H9 (cell line): ENCODE results near the gene TMEM126A. TPM values are rescaled to one million over a fixed set of nuclear protein-coding genes. Genes with fewer than 3 reads are reported as not detected.

Source experiments
- DNase-seq: peaks from one replicate; pipeline ENCODE4 v3.0.0-alpha.2; 2017
- H2AFZ ChIP-seq: one replicate; pipeline ENCODE4 v1.6.1; 2013; ENCODE audit warnings: mild to moderate bottlenecking, low read length, control low read depth, moderate library complexity
- H2AK5ac ChIP-seq: 2 replicates; pipeline ENCODE4 v1.6.1; 2013; ENCODE audit warnings: low read length, control low read depth, mixed read lengths; ENCODE audit not compliant: insufficient read length
- H2BK120ac ChIP-seq: one replicate; pipeline ENCODE4 v1.6.1; 2013; ENCODE audit warnings: low read depth, mild to moderate bottlenecking, low read length, control low read depth, inconsistent platforms; ENCODE audit not compliant: poor library complexity, severe bottlenecking
- H2BK12ac ChIP-seq: 2 replicates; pipeline ENCODE4 v1.6.1; 2013; ENCODE audit warnings: low read length, control low read depth, mixed read lengths, low read depth; ENCODE audit not compliant: insufficient read length
- H2BK15ac ChIP-seq: 2 replicates; pipeline ENCODE4 v1.6.1; 2013; ENCODE audit warnings: low read depth, low read length, control low read depth
- H2BK20ac ChIP-seq: one replicate; pipeline ENCODE4 v1.6.1; 2013; ENCODE audit warnings: low read depth, mild to moderate bottlenecking, low read length, control low read depth, inconsistent platforms; ENCODE audit not compliant: poor library complexity, severe bottlenecking
- H2BK5ac ChIP-seq: 2 replicates; pipeline ENCODE4 v1.6.1; 2013; ENCODE audit warnings: low read length, control low read depth, mixed read lengths; ENCODE audit not compliant: insufficient read length
- H3K14ac ChIP-seq: 2 replicates; pipeline ENCODE4 v1.6.1; 2013; ENCODE audit warnings: low read length, control low read depth; ENCODE audit not compliant: insufficient read depth
- H3K18ac ChIP-seq: 2 replicates; pipeline ENCODE4 v1.6.1; 2013; ENCODE audit warnings: low read depth, mild to moderate bottlenecking, mixed read lengths, low read length, control low read depth; ENCODE audit not compliant: insufficient read length
- H3K23ac ChIP-seq: 2 replicates; pipeline ENCODE4 v1.6.1; 2013; ENCODE audit warnings: low read length, control low read depth, mixed read lengths, low read depth; ENCODE audit not compliant: insufficient read length
- H3K23me2 ChIP-seq: 2 replicates; pipeline ENCODE4 v1.6.1; 2013; ENCODE audit warnings: low read depth, mild to moderate bottlenecking, mixed read lengths, low read length, control low read depth; ENCODE audit not compliant: insufficient read length, poor library complexity, severe bottlenecking
- H3K27ac ChIP-seq: 2 replicates; pipeline ENCODE4 v1.5.1; 2013; ENCODE audit warnings: low read length, control low read depth, mixed read lengths, low read depth; ENCODE audit not compliant: insufficient read length
- H3K27me3 ChIP-seq: 2 replicates; pipeline ENCODE4 v1.6.1; 2013; ENCODE audit warnings: low read length, control low read depth, inconsistent platforms; ENCODE audit not compliant: insufficient read depth
- H3K4ac ChIP-seq: 2 replicates; pipeline ENCODE4 v1.6.1; 2013; ENCODE audit warnings: low read depth, mild to moderate bottlenecking, control low read depth, inconsistent platforms, low read length, moderate library complexity
- H3K4me1 ChIP-seq: 2 replicates; pipeline ENCODE4 v1.6.1; 2013; ENCODE audit warnings: low read length, control low read depth, inconsistent platforms; ENCODE audit not compliant: insufficient read depth
- H3K4me2 ChIP-seq: 2 replicates; pipeline ENCODE4 v1.6.1; 2013; ENCODE audit warnings: low read length, control low read depth, mixed read lengths; ENCODE audit not compliant: insufficient read length, insufficient read depth
- H3K56ac ChIP-seq: 2 replicates; pipeline ENCODE4 v1.6.1; 2013; ENCODE audit warnings: low read depth, mild to moderate bottlenecking, mixed read lengths, low read length, control low read depth; ENCODE audit not compliant: insufficient read length
- H3K79me1 ChIP-seq: 2 replicates; pipeline ENCODE4 v1.6.1; 2013; ENCODE audit warnings: low read depth, mild to moderate bottlenecking, moderate library complexity, low read length, control low read depth, inconsistent platforms; ENCODE audit not compliant: insufficient read depth, poor library complexity, severe bottlenecking
- H3K79me2 ChIP-seq: 2 replicates; pipeline ENCODE4 v1.6.1; 2013; ENCODE audit warnings: low read length, control low read depth, inconsistent platforms; ENCODE audit not compliant: insufficient read depth
- H3K9ac ChIP-seq: 2 replicates; pipeline ENCODE4 v1.6.1; 2013; ENCODE audit warnings: low read length, control low read depth, mixed read lengths; ENCODE audit not compliant: insufficient read length; ENCODE audit errors: extremely low read depth
- H3K9me3 ChIP-seq: one replicate; pipeline ENCODE4 v1.6.1; 2013; ENCODE audit warnings: low read depth, low read length, inconsistent platforms; ENCODE audit not compliant: control insufficient read depth
- H3T11ph ChIP-seq: one replicate; pipeline ENCODE4 v1.6.1; 2013; ENCODE audit warnings: mild to moderate bottlenecking, low read length, control low read depth, inconsistent platforms
- H4K20me1 ChIP-seq: one replicate; pipeline ENCODE4 v1.6.1; 2013; ENCODE audit not compliant: control insufficient read depth, insufficient read length, insufficient read depth
- H4K5ac ChIP-seq: 2 replicates; pipeline ENCODE4 v1.6.1; 2013; ENCODE audit warnings: low read depth, mild to moderate bottlenecking, mixed read lengths, low read length, control low read depth; ENCODE audit not compliant: insufficient read length
- H4K8ac ChIP-seq: replicated peaks from 2 replicates; pipeline ENCODE4 v1.6.1; 2013; ENCODE audit warnings: low read length, control low read depth, mixed read lengths, low read depth; ENCODE audit not compliant: insufficient read length
- H4K91ac ChIP-seq: 2 replicates; pipeline ENCODE4 v1.6.1; 2013; ENCODE audit warnings: low read depth, mild to moderate bottlenecking, moderate library complexity, mixed read lengths, low read length, control low read depth; ENCODE audit not compliant: insufficient read length
- H3K27ac Mint-ChIP-seq, 3 experiments: 2 replicates in 2 of 3; 3 replicates in 1 of 3; pipeline ENCODE4 v1.8.0; 2020 to 2021; ENCODE audit warnings: mixed read lengths in 3 of 3, mild to moderate bottlenecking in 1 of 3, moderate library complexity in 1 of 3
- H3K27me3 Mint-ChIP-seq: 2 replicates; pipeline ENCODE4 v1.8.0; 2021; ENCODE audit warnings: low read depth, mild to moderate bottlenecking, moderate library complexity, mixed read lengths
- H3K36me3 Mint-ChIP-seq, 3 experiments: 2 replicates in 2 of 3; 3 replicates in 1 of 3; pipeline ENCODE4 v1.8.0; 2020 to 2021; ENCODE audit warnings: low read depth in 3 of 3, mixed read lengths in 3 of 3; ENCODE audit not compliant: insufficient read depth in 1 of 3
- H3K4me1 Mint-ChIP-seq, 2 experiments: 2 replicates each; pipeline ENCODE4 v1.8.0; 2020; ENCODE audit warnings: mixed read lengths in 2 of 2
- H3K4me3 Mint-ChIP-seq, 2 experiments: 2 replicates in 1 of 2; 3 replicates in 1 of 2; pipeline ENCODE4 v1.8.0; 2020 to 2021; ENCODE audit warnings: mild to moderate bottlenecking in 2 of 2, mixed read lengths in 2 of 2, moderate library complexity in 1 of 2
- H3K9me3 Mint-ChIP-seq, 2 experiments: 2 replicates in 1 of 2; 3 replicates in 1 of 2; pipeline ENCODE4 v1.8.0; 2020; ENCODE audit warnings: mild to moderate bottlenecking in 2 of 2, mixed read lengths in 2 of 2, moderate library complexity in 1 of 2
- WGBS: extraction: QIAGEN DNeasy Blood & Tissue Kit; methylation state at CpG from one replicate; pipeline ENCODE4 v1.1.7; 2013; ENCODE audit warnings: missing lambda C conversion rate, low lambda C conversion rate, mixed read lengths; ENCODE audit not compliant: insufficient read length; ENCODE audit errors: extremely low coverage; 5-methylcytosine and 5-hydroxymethylcytosine counted together
- total RNA-seq: library from RNA; stranded (reverse); gene quantifications from 2 replicates; pipeline ENCODE4 v1.2.1, GENCODE V29; 2021
- TF ChIP-seq, protein P1 (sequence below): fragments of 200-600 bp; sonication (generic); conservative IDR thresholded peaks from 3 replicates; pipeline ENCODE4 v1.8.0; 2021; ENCODE audit warnings: antibody characterized with exemption, mild to moderate bottlenecking

TMEM126A gene
- total RNA-seq, 1 experiment from 2014 or later = 28.0 TPM

DNA sequence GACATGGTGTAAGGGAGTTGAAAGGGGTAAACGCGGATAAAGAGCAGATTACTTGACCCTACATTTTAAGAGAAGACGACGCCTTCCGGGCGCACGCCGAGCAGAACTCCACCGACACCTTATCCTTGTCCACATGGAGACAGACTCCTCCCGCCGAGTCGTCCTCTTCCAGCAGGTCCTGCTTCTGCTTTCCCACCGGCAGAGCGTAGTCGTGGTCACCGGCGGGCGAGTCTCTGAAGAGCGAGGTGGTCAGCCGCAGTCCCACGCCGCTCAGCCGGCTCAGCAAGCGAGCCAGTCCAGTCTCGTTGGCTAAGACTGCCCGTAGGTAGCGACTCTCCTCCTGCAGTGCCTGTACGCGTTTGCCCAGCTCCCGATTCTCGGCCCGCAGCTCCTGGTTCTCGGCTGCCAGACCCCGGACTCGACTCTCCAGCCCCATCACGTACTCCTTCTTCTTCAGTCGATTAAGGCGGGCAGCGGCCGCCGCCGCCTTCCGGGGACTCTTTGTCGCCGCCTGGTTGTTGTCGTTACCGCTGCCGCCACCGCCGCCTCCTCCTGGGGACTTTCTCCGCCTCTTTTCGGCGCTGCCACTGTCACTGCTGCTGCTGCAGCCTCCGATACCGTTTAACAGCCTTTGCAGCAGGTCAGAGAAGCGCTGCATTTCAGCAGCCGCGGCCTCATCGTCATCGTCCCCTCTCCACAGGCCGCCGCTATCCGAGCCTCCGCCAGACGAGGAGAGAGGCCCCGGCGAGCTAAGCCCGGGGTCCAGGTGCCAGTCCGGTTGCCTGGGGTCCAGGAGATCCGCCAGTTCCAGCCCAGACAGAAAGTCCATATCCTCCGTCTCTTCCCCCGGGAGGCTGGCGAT lies 16.2 kb downstream of the TMEM126A start:
- Histone ChIP-seq H3K79me2 (peaks cover 26% of the 10 kb centered on the region), H3K9ac (peak overlapping the region; percentile 98)
- DNase-seq = peak; percentile 64

More for the DNA sequence above, 16.2 kb downstream of the TMEM126A start:
- Histone ChIP-seq H4K20me1 (no peaks in the 10 kb centered on the region), H3T11ph (no peak overlapping the region), H2BK12ac (no peak overlapping the region), H3K27ac (peak overlapping the region; percentile 42), H2AFZ (no peak overlapping the region), H3K4me2 (peak overlapping the region; percentile 100), H4K8ac (no peak overlapping the region), H4K5ac (peak overlapping the region; percentile 70), H3K4me1 (no peaks in the 10 kb centered on the region), H2BK120ac (no peak overlapping the region), H3K18ac (peak overlapping the region; percentile 94), H2BK20ac (no peak overlapping the region), H3K56ac (no peak overlapping the region), H3K23me2 (peaks cover 7% of the 10 kb centered on the region), H3K27me3 (no peaks in the 10 kb centered on the region; the same call in 1 of the 2 replicates), H3K4ac (peak overlapping the region; percentile 92; the same call in 1 of the 2 replicates), H3K23ac (no peak overlapping the region), H3K14ac (peak overlapping the region; percentile 98), H2BK5ac (peak overlapping the region; percentile 90), H4K91ac (peak overlapping the region; percentile 98), H2BK15ac (no peak overlapping the region), H2AK5ac (no peak overlapping the region), H3K79me1 (no peaks in the 10 kb centered on the region), H3K9me3 (no peaks in the 10 kb centered on the region)
- H3K4me1 Mint-ChIP-seq = peaks cover 32 to 42% of the 10 kb centered on the region in 2 experiments
- H3K36me3 Mint-ChIP-seq = peaks cover 37 to 52% (median 41%) of the 10 kb centered on the region in 3 experiments
- peak overlapping the region; percentile 98 to 100 for H3K4me3 Mint-ChIP-seq
- TF ChIP-seq, protein P1, sequence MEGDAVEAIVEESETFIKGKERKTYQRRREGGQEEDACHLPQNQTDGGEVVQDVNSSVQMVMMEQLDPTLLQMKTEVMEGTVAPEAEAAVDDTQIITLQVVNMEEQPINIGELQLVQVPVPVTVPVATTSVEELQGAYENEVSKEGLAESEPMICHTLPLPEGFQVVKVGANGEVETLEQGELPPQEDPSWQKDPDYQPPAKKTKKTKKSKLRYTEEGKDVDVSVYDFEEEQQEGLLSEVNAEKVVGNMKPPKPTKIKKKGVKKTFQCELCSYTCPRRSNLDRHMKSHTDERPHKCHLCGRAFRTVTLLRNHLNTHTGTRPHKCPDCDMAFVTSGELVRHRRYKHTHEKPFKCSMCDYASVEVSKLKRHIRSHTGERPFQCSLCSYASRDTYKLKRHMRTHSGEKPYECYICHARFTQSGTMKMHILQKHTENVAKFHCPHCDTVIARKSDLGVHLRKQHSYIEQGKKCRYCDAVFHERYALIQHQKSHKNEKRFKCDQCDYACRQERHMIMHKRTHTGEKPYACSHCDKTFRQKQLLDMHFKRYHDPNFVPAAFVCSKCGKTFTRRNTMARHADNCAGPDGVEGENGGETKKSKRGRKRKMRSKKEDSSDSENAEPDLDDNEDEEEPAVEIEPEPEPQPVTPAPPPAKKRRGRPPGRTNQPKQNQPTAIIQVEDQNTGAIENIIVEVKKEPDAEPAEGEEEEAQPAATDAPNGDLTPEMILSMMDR = peak; percentile 57
- H3K27ac Mint-ChIP-seq = peak overlapping the region; percentile 97 to 99 (median 98)
- no CpG with 5 or more reads among the region's 73 CpGs for WGBS
- H3K27me3 Mint-ChIP-seq = no peaks in the 10 kb centered on the region; the same call in 1 of the 2 replicates
- H3K9me3 Mint-ChIP-seq = no peaks in the 10 kb centered on the region; a peak in 1 of 5 replicates
